Body of pancreas (tissue), 4 donors: ENCODE data around the gene CEP128. TPM values are rescaled to one million over a fixed set of nuclear protein-coding genes. Genes with fewer than 3 reads are reported as not detected.
A peak's percentile ranks its signal among the peaks of the same experiment; 100 is the strongest.

Experiments
- ATAC-seq: fragments of 150-250 bp; one replicate; pipeline ENCODE4 v1.9.1; 2016
- DNase-seq, 4 donors: peaks; one replicate each; pipeline ENCODE4 v3.0.0-alpha.2; 2019
- H3K27ac ChIP-seq, 4 donors: fragments of 200-600 bp; sonication (generic); 1 replicate in 3 of 4; 2 replicates in 1 of 4; pipeline versions ENCODE4 v1.5.1 to v1.6.1; 2016 to 2019; ENCODE audit warnings: mild to moderate bottlenecking in 1 of 4, mixed read lengths in 1 of 4, moderate library complexity in 1 of 4
- H3K27me3 ChIP-seq, 2 donors: fragments of 200-600 bp; sonication (generic); one replicate each; pipeline ENCODE4 v1.6.0; 2016; ENCODE audit warnings: mild to moderate bottlenecking in 1 of 2
- H3K36me3 ChIP-seq, 2 donors: fragments of 200-600 bp; sonication (generic); replicated peaks in 1 of 2; 2 replicates each; pipeline ENCODE4 v1.5.1; 2016; ENCODE audit warnings: low read depth in 2 of 2; ENCODE audit not compliant: insufficient read depth in 1 of 2
- H3K4me1 ChIP-seq: fragments of 200-600 bp; sonication (generic); one replicate; pipeline ENCODE4 v1.6.0; 2016
- H3K4me3 ChIP-seq, 2 donors: fragments of 200-600 bp; sonication (generic); 1 replicate in 1 of 2; 2 replicates in 1 of 2; pipeline ENCODE4 v1.5.1; 2016 to 2019
- H3K9me3 ChIP-seq, 3 donors: fragments of 200-600 bp; sonication (generic); 1 replicate in 2 of 3; 2 replicates in 1 of 3; pipeline ENCODE4 v1.5.1; 2016
- CTCF ChIP-seq, 7 experiments: fragments of 450-650 bp in 4 of 7; fragments of 200-600 bp in 3 of 7; sonication (generic) in 3 of 7; IDR thresholded peaks; one replicate each; pipeline ENCODE4 v1.5.1; 2016 to 2019; ENCODE audit warnings: antibody characterized with exemption in 7 of 7
- POLR2A ChIP-seq, 3 donors: fragments of 450-650 bp; IDR thresholded peaks; one replicate each; pipeline ENCODE4 v1.6.1; 2016; ENCODE audit warnings: antibody characterized with exemption in 3 of 3, mild to moderate bottlenecking in 2 of 3
- WGBS, 2 donors: methylation state at CpG; one replicate each; pipeline ENCODE4 v1.1.5; 2017; 5-methylcytosine and 5-hydroxymethylcytosine counted together
- intact Hi-C: fragments of 100-400 bp; cut with DNase I; formaldehyde crosslinking; loops from one replicate; pipeline ENCODE4 v1.15.1; 2023
- total RNA-seq, 2 donors: library from RNA; depleted of rRNA; stranded (reverse); fragments of >200 nt; gene quantifications; one replicate each; pipeline ENCODE4 v1.1.0, GENCODE V29; 2016

The CEP128 gene
- total RNA-seq: 10 to 100 TPM in 1 of 2 donors, 1 to 10 TPM in 1; 7.8 to 14.5 TPM

DNA sequence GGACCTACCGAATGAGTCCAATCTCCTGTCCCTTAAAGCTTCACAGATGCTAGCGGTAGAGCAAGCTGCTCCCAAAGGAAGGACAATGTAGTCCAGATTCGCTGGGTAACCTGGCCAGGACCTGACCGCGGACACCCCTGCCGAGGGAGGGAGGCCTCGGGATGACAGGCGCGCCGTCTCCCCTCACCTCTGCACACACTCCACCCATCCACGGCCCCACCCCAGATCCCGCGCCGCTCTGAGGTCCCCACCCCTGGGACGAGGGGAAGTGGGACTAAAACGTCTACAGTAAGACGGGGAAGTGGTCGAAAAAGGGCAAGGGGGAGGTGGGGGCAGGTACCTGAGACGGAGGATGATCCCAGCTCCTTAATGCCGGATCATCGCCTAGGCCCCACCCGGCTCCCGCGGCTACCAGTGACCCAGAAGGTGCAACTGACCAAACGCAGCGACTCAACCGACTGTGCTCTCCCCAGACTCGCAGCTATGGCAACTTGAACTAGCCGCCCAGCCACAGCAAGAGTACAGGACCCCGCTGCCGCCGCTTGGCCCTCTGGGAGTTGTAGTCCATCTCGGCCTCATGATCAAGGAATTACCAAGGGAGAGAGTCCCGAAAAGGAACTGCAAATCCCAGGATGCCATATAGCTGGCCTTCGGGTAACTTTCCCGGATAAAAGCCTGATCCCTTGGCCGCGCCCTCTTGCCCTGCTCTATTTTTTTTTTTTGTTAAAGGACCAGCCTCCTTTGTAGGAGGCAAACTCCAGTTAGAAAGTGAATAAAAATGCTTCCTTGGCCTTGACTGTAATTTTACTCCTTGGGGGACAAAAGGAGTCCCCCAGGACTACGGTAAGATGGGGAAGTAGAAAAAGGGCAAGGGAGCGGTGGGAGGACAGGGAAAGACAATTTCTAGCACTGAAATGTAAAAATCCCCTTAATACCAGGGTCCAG lies at the start of gene CEP128:
TSS of gene CEP128 (minus strand) at position 498 of the 945 bp plus-strand sequence.
- peak; percentile 100 for ATAC-seq
- no peak for TF ChIP-seq CTCF (IDR thresholded peaks at IDR 0.05)
- TF ChIP-seq POLR2A (IDR thresholded peaks at IDR 0.05): no peak
- peak within 1 kb of the TSS in 2 of 4 donors; percentile 24 to 47 for H3K27ac ChIP-seq
- 1 to 2% methylated on average over 24 to 40 of the region's 40 CpGs for WGBS, 2 donors
- intact Hi-C loops: no loop called here
- no peaks in the 10 kb centered on the region for H3K9me3 ChIP-seq
- H3K4me1 ChIP-seq: peaks cover 10% of the 10 kb centered on the region
- no peaks in the 10 kb centered on the region for H3K36me3 ChIP-seq
- peak; percentile 93 to 98 (median 96) for DNase-seq
- H3K27me3 ChIP-seq: no peaks in the 10 kb centered on the region
- peak within 1 kb of the TSS; percentile 49 to 85 for H3K4me3 ChIP-seq

- no peak for DNase-seq
- Histone ChIP-seq H3K36me3 (no peaks in the 10 kb centered on the region), H3K4me3 (no peak overlapping the region), H3K27ac (no peak overlapping the region), H3K27me3 (no peaks in the 10 kb centered on the region), H3K9me3 (no peaks in the 10 kb centered on the region), H3K4me1 (no peaks in the 10 kb centered on the region)
- no peak for ATAC-seq
- no peak for TF ChIP-seq POLR2A (IDR thresholded peaks at IDR 0.05)
- TF ChIP-seq CTCF (IDR thresholded peaks at IDR 0.05): no peak
- WGBS, 2 donors: 62 to 67% methylated on average over 6 of the region's 6 CpGs
- intact Hi-C loops: no loop called here
Measured at GRCh38 chr14:80988735-80989429, 47.3 kb upstream of the CEP128 start.

DNA sequence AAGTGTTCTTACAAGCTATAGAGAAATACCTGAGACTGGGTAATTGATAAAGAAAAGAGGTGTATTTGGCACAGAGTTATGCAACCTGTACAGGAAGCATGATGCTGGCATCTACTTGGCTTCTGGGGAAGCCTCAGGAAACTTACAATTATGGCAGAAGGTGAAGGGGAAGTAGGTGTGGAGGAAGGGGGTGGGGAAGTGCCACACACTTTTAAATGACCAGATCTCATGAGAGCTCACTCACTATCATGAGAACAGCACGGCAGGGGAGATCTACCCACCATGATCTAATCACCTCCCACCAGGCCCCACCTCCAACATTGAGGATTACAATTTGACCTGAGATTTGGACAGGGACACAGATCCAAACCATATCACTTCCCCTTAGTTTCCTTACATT lies 46.7 kb upstream of the CEP128 start:
- intact Hi-C loops: no loop called here
- Histone ChIP-seq H3K27ac (no peak overlapping the region), H3K4me1 (no peaks in the 10 kb centered on the region), H3K27me3 (no peaks in the 10 kb centered on the region), H3K9me3 (no peaks in the 10 kb centered on the region), H3K36me3 (no peaks in the 10 kb centered on the region), H3K4me3 (no peak overlapping the region)
- ATAC-seq: no peak
- TF ChIP-seq POLR2A (IDR thresholded peaks at IDR 0.05) (no peak), CTCF (IDR thresholded peaks at IDR 0.05) (no peak)
- WGBS, 2 donors: 32 to 33% methylated on average over 1 of the region's 1 CpG
- DNase-seq: no peak

- DNase-seq (peak; percentile 69 to 79 (median 72)), ATAC-seq (peak; percentile 85)
- H3K27ac ChIP-seq: no peak overlapping the region
- H3K36me3 ChIP-seq: no peaks in the 10 kb centered on the region
- no peaks in the 10 kb centered on the region for H3K4me1 ChIP-seq
- intact Hi-C loops: no loop called here
- no peak overlapping the region for H3K4me3 ChIP-seq
- TF ChIP-seq CTCF (IDR thresholded peaks at IDR 0.05): peak; percentile 46 to 91 (median 88)
- no peak for TF ChIP-seq POLR2A (IDR thresholded peaks at IDR 0.05)
- WGBS, 2 donors: 21 to 24% methylated on average over 6 of the region's 6 CpGs
- no peaks in the 10 kb centered on the region for H3K27me3 ChIP-seq
- H3K9me3 ChIP-seq: no peaks in the 10 kb centered on the region
Measured at GRCh38 chr14:80987235-80988032, 45.9 kb upstream of the CEP128 start.
